ENCODE results near the gene MBNL1.

DNA sequence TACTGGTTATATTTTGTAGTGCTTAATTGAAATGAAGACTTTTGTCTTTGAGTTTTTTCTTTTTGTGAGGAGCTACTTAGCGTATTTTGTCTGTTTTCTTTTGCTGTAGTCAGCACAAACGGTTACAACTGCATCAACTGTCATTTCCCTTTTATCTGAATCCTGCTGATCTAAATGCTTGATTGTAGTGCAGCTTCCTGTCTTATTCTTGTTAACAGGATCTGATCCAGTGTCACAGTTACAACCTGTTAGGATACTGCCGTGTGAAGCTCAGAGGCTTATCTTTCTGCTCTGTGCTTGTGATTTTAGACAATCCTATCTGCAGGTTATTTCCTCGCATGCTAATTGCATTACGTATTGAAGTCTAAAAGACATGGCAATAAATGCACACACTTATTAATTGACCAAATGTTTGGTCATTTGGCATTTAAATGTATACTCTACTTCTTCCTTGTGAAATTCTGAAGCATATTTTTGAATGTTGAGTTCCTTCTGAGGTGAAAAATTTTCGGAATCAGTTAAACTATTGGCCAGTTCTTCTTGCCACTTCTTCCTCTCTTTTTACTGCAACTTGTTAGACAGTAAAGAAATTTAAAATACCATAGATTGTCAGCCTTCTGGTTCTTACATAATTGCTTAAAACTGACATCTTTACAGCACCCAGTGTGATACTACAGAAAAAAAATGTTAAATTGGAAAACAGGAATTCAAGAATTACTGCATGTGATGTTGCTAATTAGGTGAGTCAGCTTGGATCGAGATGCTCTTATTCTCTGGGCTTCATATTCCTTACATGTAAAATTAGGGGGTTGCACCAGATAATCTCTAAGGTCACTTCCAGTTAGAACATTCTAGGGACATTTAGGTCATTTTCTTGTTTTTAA, 168.2 kb downstream of the MBNL1 start:
- TF ChIP-seq EZH2 (IDR thresholded peaks at IDR 0.05; ENCODE audit: low read length), result no peak
- TF ChIP-seq, protein P1, sequence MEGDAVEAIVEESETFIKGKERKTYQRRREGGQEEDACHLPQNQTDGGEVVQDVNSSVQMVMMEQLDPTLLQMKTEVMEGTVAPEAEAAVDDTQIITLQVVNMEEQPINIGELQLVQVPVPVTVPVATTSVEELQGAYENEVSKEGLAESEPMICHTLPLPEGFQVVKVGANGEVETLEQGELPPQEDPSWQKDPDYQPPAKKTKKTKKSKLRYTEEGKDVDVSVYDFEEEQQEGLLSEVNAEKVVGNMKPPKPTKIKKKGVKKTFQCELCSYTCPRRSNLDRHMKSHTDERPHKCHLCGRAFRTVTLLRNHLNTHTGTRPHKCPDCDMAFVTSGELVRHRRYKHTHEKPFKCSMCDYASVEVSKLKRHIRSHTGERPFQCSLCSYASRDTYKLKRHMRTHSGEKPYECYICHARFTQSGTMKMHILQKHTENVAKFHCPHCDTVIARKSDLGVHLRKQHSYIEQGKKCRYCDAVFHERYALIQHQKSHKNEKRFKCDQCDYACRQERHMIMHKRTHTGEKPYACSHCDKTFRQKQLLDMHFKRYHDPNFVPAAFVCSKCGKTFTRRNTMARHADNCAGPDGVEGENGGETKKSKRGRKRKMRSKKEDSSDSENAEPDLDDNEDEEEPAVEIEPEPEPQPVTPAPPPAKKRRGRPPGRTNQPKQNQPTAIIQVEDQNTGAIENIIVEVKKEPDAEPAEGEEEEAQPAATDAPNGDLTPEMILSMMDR (optimal IDR thresholded peaks at IDR 0.05 in 1 of 3, IDR thresholded peaks at IDR 0.05 in 1 of 3, conservative IDR thresholded peaks at IDR 0.05 in 1 of 3; ENCODE audit: extremely low read depth in 1 of 3, insufficient read depth in 2 of 3, low read length in 3 of 3), result no peak
